NCI-H2081 (cell line): ENCODE results near the gene U2AF2.

Experiments
- DNase-seq, 2 experiments: peaks; one replicate each; lab custom pipeline; 2025; lab: John Stamatoyannopoulos, UW

U2AF2 gene

DNA sequence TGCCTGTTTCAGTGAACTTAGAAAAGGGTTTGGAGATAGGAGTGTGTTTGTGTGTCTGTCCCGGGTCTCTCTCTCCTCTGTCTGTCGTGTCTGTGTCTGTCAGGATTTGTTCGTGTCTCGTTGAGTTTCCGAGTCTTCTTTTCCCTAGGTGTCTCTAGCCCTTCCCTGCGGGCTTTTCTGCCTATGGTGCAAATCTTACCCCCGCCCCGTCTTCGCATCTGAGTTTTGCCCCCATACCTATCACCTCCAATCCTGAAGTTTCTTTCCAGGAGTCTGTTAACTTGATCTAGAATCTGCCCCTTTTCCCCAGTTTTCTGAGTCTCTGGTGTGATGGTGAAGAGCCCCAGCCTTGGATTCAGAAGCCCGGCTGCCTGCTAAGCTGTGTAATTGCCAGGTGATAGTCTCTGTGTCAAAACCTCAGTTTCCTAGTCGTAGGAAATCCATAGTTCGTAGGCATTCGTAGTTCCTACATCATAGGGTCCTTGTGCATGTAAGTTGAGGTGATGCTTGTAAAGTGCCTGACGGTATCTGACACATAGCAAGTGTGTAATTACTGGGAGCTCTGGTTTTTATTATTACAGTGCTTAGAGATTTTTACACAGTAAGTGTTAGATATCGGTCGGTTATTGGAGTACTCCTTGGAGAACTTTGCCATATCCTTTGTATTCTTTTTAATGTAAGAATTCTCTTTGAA is 21.0 kb downstream of the U2AF2 start:
- DNase-seq, result no peak

DNA sequence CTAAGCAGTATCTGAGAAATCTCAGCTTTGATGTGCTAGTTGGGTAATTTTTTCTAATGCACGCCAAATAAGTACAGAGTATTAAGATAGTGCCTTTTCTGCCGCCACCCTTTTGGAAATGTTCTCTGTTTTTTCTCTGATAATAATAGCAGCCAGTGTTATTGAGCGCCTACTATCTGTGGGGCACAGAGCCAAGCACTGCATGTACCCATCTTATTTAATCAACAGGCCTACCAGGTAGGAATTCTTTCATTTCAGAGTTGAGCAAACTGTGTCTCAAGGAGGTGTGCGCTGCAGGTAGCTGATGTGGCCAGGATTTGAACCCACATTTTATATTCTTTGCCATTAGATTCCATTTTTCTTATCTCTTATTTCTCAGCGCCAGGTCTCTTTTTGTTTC is 21.5 kb downstream of the U2AF2 start:
- no peak for DNase-seq

DNA sequence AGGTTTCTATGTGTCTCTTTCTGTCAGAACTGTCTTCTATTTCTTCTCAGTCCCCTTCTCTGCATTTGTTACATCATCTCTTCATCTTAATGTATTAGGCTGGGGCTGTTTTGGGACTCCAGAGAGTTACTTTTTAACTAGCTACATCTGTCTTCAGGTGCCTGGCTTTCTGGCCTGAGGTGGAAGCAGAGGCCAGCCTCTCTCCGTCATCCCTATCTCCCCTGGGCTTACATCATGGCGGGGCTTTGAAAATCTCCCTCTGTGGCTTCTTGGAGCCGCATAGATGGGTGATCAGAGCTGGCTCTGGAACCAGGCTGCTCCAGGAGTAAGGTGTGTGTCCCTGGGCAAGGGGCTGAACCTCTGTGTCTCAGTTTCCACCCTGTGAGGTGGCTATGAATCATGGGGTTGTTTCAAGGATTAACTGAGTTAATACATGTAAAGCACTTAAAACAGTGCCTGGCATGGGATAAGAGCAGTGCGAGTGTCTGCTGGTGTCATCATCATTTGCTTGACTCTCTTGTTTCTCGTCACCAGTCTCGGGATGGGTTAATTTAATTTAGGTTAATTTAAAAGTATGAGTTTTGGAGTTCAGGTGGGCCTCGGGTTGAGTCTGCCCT is 22.2 kb downstream of the U2AF2 start:
- no peak for DNase-seq

DNA sequence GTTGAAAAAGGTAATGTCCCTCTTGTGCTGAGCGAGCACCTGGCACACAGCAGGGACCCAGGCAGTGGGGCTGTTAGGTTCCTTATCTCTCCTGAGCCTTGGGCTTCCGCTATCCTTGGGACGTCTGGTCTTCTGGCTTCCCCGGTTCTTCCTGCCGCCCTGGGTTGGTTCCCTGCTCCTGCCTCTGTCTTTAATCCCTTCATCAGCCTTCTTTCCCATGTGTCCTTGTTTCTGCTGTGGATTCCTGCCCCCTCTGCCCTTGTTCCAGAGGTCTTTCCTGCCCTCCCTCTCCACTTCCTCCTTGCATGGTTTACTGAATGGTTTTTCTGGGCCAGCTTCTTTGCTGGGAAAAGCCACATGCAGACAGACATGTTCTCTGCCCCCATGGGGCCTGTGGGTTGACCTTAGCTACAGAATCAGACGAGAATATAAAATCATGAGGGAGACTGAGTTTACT is 22.8 kb downstream of the U2AF2 start:
- no peak for DNase-seq

DNA sequence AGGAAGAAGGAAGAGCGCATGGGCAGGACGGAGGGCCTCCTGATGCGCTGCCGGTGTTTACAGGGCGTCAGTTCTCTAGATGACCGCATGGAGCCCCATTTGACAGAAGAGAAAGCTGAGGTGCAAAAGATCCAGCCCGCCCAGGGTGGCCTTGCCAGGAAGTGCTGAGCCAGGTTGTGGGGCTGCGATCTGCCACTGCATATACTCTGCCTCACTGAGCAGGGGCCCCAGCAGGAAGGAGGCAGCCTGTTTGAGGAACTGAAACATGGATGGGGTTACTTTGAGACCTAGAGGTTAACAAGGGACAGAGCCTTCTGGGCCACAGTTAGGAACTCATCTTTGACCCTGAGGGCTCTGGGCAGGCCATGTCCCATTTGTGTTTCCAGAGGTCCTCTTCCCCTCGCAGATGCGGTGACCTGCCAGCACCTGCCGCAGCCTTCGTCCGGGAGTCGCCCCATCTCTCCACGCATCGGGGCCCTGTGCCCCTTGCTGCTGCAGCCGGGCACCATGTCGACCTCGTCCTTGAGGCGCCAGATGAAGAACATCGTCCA is 23.4 kb downstream of the U2AF2 start:
- no peak for DNase-seq

DNA sequence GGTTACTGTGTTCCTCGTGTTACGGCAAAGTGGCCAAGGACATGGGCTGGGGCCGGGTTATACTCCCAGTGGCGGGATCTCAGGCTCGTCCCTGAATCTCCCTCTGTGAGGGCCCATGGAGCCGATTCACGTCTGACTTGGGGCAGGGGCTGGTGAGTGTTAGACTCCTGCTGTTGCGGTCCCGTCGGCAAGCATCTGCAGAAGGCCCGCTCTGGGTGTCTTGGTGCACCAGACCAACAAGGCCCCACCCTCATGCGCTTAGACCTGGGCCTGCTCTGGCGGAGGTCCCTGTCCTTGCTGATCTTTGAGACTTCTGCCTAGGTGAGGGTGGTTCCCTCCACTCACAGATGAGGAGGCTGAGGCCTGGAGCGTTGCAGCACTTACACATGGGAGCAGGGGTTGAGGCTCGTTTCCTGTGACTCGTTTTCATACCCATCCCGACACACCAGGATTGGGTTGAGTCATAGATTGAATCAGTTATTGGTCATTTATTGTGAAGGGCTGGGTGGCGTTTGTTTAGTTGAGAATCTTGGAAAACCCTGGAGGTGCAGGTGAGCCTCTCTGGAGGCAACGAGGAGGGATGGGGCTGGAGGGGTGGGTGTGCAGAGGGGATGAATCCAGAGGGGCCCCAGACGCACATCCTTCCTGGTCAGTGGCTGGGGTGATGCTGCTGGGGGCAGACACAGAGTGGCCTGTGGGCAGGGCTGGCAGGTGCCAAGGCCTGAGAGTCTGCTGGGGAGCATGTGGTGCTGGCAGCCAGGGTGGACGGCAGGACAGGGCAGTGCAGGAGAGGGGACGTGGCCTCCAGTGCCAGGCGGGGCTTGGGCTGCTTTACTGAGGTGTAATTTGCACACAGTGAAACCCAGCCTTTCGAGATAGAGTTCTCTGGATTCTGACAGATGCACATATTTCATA is 24.8 kb downstream of the U2AF2 start:
- no peak for DNase-seq

DNA sequence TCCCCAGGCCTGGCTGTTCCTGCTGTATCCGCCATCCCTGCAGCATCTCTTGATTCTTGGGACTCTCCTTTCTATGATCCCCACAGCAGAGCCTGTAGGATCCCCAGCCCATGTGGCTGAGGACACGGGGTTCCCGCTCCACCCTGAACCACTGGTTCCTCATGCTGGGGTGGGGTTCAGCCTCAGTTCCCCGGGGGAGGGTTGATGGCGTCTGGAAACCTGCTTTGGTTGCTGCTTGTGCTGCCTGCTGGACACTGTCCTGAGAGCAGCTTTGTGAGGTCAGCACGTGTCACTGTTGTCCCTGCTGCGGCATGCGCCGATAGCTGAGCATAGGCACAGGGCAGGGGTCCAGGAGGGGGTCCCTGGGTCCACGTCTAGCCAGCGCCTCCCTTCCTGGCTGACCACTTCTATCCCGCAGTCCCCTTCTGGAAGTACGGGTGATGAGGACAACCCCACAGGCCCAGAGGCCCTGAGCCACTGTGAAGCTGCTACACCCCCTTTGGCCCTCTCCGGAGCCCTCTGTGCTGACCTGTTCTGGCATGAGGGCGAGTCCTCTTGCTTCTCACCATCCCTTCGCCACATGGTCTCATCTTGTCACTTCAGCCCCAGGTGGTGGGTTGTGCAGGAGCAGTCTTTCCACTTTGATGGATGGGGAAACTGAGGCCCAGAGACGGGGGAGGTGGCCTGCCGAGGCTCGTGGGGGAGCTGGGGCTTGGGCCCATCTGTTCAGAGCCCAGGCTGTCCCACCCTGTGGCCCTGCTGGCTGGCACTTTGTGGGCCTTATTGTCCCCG is 25.7 kb downstream of the U2AF2 start:
- DNase-seq, result no peak

DNA sequence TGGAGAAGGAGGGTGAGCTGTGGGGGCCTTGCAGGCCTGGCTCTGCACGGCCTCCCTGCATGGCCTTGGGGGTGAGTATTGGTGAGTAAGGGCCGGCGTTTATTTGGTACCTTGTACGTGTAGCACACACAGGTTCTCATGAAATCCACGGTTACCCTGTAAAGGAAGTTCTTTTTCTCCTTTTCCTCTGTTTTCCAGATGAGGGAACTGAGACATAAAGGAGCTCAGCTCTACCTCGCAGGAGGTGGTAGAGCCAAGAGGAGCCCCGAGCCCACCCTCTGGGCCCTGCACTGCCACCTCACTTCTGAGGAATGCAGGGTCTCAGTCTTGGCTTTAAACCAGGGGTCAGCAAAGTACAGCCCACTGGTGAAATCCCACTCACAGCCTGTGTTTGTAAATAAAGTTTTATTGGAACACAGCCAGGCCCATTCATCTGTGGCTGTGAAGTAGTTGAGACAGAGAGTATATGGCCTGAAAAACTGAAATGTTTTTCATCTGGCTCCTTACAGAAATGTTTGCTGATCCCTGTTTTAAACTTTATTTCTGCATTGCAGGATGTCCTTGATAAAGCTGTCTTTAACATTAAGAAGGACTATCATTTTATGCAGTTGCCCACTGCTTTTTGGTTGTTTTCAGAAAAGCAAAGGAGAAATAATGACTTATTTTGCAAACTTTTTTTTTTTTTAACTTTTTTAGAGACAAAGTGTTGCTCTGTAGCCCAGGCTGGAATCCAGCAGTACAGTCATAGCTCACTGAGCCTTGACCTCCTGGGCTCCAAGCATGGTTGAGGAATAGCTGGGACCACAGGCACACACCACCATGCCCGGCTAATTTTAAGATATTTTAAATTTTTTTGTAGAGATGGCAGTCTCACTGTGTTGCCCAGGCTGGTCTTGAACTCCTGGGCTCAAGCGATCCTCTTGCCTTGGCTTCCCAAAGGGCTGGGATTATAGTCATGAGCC is 26.6 kb downstream of the U2AF2 start:
- no peak for DNase-seq

DNA sequence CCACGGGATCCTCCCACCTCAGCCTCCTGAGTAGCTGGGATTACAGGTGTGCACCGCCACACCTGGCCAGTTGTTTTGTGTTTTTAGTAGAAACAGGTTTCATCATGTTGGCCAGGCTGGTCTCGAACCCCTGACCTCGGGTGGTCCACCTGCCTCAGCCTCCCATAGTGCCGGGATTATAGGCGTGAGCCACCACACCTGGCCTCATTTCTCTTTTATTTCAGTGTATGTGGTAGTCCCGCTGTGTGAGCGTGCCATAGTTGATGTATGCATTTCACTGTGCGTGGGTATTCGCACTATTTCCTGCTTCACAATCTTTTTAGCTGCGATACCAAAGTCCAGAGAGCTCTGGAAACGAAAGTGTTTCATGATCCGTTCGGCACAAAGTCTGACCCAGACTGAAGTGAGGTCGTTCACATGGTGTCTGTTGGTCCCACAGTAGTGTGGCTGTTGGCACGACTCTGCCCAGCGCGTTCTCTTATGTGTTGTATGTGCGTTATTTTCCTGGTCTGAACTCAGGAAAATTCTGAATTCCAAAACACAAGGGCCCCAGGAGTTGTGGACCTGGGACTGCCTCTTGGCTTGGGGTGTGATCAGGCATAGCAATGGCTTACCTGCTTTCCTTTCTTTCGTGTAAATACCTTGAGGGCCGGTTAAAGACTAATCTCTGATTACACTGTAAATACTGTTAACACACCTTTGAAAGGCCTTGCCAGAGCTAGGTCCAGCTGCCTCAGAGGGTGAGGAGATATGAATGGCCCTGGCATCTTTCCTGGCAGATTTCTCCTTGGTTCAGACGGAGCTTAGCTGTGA is 28.8 kb downstream of the U2AF2 start:
- DNase-seq, result no peak

DNA sequence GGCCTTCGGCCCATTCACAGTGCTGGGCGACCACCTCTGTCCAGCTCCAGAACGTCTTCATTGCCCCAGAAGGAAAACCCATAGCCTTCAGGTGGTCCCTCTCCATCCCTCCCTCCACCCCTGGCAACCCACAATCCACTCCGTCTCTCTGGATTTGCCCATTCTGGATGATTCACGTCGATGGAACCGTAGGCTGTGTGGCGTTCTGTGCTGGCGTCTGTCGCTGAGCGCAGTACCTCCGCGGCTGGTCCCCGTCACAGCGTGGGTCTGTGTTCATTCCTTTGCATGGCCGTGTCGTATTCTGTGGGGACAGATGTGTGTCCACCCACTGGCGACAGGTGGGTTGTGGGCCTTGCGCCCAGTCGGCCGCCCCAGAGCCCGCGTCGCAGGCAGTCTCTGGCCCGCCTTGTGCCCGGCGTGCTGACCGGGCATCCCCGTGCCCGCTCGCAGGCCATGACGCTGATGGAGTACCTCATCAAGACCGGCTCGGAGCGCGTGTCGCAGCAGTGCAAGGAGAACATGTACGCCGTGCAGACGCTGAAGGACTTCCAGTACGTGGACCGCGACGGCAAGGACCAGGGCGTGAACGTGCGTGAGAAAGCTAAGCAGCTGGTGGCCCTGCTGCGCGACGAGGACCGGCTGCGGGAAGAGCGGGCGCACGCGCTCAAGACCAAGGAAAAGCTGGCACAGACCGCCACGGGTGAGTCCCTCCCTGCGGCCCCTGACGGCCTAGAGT is 30.3 kb downstream of the U2AF2 start:
- DNase-seq, result no peak

DNA sequence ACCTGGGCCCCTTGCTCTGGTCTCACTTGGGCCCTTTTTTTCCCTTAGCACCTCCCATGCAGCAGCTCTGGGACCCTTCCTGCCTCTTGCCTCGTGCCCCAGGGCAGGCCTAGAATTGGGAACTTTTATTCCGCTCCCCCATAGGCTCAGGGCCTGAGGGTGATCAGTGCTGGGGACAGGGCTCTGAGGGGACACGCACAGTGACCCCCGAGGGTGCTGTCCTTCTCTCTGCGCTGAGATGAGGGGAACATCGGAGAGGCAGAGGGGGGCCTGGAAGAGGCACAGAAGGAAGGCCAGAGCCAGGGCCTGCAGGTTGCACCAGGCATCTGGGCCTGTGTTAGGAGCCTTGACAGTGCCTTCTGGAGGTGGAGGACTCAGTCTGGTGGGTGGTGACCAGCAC is 30.9 kb downstream of the U2AF2 start:
- DNase-seq, result no peak

DNA sequence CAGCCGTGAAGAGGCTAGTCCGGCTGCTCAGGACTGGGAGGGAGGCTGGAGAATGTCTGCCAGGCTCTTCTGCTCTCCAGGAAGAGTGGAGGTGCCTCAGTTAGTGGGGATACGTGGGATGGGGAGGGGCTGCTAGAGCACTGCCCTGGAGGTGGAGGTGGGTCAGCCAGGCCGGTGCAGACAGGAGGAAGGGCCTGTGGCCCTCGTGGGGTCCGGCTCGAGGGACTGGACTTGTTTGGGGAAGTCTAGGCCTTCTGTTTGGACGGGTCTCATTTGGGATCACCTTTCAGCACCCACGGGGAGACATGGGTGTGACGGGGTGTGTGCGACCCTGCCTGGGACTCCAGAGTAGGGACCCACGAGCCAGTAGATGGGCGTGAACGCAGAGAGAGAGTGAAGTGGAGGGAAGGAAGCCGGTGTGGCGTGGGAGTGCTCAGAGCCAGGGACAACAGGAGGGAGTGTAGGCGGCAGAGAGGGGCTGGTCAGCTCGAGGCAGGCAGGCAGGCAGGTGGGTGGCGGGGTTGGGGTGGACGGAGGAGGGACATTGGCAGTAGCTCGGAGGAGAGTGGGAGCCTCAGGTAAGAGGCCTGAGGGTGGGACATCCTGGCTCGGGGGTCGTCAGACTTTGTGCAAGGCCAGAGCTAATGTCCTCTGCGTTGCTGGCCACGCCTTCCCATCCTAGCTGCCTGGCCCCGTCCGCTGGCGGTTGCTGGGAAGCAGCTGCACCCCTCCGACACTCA is 31.6 kb downstream of the U2AF2 start:
- no peak for DNase-seq

DNA sequence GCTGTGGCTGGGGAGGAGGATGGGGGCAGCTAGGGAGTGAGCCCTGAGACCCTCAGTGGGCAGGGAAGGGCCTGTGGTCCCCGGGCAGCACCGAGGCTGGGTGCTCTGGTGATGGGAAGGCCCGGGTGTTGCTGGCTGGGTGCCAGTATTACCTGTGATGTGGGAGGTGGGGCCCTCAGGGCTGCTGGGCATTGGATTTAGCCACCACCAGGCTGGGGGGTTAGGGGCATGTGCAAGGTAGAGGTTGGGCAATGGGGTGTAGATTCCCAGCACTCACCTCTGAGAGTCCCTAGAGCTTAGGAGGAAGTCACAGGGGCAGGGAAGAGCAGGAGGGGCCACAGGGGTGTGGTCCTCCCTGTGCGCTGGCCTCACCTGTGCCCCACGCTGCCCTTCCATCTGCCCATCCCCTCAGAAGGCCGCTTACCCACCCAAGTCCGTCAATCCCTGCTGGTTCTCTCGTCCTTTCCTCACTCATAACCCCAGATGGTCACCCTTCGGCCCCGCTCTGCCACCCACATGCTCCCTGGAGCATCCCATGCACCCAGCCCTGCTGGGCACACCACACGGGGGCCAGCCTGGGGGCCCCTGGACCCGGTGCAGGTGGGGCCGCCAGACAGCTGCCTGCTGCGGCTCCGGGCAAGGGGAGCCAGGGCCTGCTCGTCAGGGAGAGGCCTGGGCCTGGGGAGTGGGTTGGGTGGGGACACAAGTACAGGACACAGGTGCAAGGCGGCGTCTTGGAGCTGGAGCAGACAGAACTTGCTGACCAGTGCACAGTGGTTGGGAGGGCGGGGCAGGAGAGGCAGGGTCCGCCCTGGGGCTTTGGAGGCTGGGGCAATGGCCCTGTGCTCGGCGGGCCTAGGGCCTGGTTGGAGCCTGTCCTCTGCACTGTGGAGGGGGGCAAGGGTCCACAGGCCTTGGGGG is 32.7 kb downstream of the U2AF2 start:
- DNase-seq, result no peak

DNA sequence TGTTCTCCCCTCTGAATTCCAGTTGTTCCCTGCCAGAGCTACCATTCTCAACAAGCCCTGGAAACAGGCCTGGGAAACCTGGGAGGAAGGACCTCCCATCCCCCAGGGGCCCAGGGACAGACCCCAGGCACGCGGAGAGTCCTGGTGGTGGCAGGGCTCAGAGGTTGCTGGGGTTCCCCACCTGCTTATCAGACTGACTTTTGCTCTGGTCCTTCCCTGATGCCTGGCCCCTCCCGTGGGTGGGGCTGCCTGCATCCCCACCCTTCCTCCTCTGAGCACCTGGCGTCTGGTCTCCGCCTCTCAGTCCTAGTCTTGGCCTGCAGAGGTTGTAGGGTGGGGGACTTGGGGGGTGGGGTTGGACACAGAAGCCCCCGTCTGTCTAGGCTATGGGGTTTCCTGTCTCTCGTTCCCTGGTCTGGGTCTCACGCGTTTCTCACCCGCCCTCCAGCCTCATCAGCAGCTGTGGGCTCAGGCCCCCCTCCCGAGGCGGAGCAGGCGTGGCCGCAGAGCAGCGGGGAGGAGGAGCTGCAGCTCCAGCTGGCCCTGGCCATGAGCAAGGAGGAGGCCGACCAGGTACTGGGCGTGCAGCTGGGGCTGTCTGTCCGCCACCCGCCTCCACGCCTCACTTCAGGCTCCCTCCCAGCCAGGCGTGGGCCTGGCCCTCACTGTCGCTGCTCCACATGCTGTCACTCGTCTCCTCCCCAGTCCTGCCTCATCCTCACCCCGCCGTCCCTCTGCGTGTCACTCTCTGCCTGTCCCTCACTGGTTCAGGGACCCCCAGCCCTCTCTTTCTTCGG is 33.8 kb downstream of the U2AF2 start:
- DNase-seq, result peak; percentile 48 to 53

DNA sequence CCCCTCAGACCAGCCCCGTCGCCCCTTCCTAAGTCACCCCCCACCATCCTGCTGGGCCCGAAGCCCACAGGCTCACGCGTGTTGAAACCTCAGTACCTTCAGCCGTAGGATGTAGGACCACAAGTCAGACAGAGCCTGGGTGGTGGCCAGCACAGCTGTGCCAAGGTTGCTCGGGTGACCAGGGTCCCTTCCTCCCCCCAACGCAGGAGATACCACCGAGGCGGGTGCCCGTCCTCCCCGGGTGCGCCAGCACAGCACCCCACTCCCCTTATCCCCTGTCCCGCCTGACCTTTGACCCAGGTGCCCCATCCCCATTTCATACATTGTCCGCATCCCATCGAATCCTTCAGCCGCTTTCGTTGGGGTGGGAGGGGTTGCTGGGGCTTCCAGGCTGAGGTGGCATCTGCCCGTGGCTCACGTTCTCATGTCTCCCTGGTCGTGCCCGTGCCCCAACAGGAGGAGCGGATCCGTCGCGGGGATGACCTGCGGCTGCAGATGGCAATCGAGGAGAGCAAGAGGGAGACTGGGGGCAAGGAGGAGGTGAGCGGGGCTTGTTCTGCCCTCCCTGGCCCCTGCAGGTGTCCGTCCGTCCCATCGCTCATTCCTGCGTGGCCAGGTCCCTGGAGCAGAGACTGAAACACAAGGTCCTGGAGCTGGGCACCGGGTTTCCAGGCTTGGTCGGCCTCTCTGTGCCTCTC is 34.7 kb downstream of the U2AF2 start:
- no peak for DNase-seq
